ENCODE measurements around the gene NME7. TPM values are rescaled to one million over a fixed set of nuclear protein-coding genes. Genes with fewer than 3 reads are reported as not detected.

Gene NME7
- total RNA-seq, 1 donor from 2014 or later: 25.7 TPM

DNA sequence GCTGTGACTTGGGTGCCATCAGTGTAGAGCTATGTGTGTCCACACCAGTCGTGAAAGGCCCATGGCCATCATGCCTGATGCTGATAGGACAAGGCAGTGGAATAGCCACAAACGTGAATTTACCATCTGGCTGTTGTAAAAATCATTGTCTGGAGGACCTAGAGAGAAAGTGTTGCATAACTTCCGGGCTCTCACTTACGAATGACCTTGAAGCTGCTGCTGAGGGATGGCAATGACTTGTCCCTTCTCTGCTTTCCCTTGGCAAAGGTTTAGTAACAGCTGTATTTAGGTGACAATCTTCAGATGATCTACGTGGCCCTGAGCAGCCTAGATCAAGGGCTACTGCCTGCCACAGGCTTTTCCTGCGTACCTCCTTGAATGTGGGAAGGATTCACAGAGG is 255.4 kb downstream of the NME7 start:
- Mint-ChIP-seq H3K4me3 (no peak overlapping the region), H3K27me3 (ENCODE audit: low read depth) (no peaks in the 10 kb centered on the region), H3K36me3 (ENCODE audit: low read depth) (peaks cover 25% of the 10 kb centered on the region), H3K27ac (ENCODE audit: unreplicated experiment) (peak overlapping the region; percentile 19), H3K4me1 (peaks cover 49% of the 10 kb centered on the region), H3K9me3 (no peaks in the 10 kb centered on the region)
- TF ChIP-seq, protein P1, sequence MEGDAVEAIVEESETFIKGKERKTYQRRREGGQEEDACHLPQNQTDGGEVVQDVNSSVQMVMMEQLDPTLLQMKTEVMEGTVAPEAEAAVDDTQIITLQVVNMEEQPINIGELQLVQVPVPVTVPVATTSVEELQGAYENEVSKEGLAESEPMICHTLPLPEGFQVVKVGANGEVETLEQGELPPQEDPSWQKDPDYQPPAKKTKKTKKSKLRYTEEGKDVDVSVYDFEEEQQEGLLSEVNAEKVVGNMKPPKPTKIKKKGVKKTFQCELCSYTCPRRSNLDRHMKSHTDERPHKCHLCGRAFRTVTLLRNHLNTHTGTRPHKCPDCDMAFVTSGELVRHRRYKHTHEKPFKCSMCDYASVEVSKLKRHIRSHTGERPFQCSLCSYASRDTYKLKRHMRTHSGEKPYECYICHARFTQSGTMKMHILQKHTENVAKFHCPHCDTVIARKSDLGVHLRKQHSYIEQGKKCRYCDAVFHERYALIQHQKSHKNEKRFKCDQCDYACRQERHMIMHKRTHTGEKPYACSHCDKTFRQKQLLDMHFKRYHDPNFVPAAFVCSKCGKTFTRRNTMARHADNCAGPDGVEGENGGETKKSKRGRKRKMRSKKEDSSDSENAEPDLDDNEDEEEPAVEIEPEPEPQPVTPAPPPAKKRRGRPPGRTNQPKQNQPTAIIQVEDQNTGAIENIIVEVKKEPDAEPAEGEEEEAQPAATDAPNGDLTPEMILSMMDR (conservative IDR thresholded peaks at IDR 0.05): no peak
- no peak for DNase-seq (ENCODE audit: low read depth, low spot score)

DNA sequence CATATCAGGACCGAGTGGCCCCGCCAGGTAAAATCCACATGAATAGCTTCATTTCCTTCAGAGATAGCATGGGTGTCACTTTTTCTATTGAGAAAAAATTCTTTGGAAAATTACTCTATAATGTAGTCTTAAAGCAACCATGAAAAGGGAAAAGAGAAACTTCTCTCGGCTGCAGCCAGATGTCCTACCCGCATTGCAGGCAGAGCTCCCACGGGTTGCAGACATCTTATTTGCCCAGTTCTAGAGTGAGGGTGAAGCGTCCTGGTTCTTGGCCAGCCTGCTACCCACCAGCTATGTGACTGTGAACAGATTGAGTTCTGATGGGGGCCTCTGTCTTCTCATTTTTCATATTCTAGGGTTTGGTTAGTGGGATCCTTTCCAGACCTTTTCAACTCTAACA is 256.1 kb downstream of the NME7 start:
- Mint-ChIP-seq H3K9me3 (no peaks in the 10 kb centered on the region), H3K4me3 (no peak overlapping the region), H3K27me3 (ENCODE audit: low read depth) (no peaks in the 10 kb centered on the region), H3K4me1 (peaks cover 44% of the 10 kb centered on the region), H3K36me3 (ENCODE audit: low read depth) (peaks cover 22% of the 10 kb centered on the region), H3K27ac (ENCODE audit: unreplicated experiment) (no peak overlapping the region)
- no peak for DNase-seq (ENCODE audit: low read depth, low spot score)
- TF ChIP-seq, protein P1 (conservative IDR thresholded peaks at IDR 0.05): no peak

DNA sequence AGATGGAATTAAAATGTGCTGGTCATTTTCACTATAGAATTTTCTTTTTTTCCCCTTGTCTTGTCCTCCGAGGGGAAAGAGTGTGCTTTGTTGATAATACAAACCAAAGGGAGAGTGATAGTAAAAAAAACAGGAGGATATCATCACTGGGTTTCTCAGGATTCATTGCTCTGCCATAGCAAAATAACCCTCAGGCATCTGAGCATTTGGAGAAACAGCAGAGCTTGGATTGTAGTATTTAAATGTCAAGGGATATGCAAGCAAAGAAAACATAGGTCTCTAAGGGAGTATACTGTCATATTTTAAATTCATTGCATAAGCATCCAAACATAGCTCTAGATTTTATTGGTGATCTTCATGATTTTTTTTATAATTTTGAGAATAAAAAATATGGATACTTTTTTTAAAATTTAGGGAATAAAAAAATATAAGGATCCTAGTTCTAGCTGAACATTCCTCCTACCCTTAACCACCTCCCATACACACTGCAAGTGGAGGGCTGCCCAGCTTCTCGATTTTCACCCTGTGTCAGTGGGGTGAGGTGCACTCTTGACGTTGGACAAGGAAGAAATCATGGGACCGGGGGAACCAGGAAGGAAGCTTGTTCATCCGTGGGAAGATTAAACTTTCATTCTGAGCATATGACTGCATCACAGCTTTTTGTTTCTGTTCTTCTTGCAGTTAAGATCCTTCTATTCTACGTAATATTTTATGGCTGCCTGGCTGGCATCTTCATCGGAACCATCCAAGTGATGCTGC is 256.7 kb downstream of the NME7 start:
- Mint-ChIP-seq H3K36me3 (ENCODE audit: low read depth) (peaks cover 17% of the 10 kb centered on the region), H3K27me3 (ENCODE audit: low read depth) (no peaks in the 10 kb centered on the region), H3K4me1 (peaks cover 39% of the 10 kb centered on the region), H3K4me3 (peak overlapping the region; percentile 90), H3K27ac (ENCODE audit: unreplicated experiment) (peak overlapping the region; percentile 3), H3K9me3 (no peaks in the 10 kb centered on the region)
- TF ChIP-seq, protein P1 (conservative IDR thresholded peaks at IDR 0.05): no peak
- no peak for DNase-seq (ENCODE audit: low read depth, low spot score)

DNA sequence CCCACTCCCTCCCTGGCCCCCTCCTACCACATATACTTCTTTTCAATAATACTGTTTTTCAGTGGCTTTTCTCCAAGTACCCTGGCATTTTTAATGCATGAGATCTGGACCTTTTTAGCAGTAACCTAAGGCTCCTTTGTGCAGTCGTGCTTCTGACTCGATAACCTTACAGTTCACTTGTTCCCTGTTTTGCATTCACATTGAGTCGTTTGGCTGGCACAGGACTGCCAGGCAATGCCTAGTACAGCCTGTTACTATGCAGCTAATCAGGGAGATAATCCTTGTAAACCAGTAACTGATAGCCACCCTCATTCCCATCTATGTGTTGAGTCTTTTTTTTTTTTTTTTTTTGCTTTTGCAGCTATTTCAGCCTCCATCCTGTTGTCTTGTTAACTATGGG is 257.4 kb downstream of the NME7 start:
- peak overlapping the region; percentile 90 for H3K4me3 Mint-ChIP-seq
- H3K27ac Mint-ChIP-seq (ENCODE audit: unreplicated experiment): peak overlapping the region; percentile 3
- peaks cover 16% of the 10 kb centered on the region for H3K36me3 Mint-ChIP-seq (ENCODE audit: low read depth)
- H3K9me3 Mint-ChIP-seq: no peaks in the 10 kb centered on the region
- no peaks in the 10 kb centered on the region for H3K27me3 Mint-ChIP-seq (ENCODE audit: low read depth)
- peaks cover 37% of the 10 kb centered on the region for H3K4me1 Mint-ChIP-seq
- no peak for DNase-seq (ENCODE audit: low read depth, low spot score)
- TF ChIP-seq, protein P1 (conservative IDR thresholded peaks at IDR 0.05): no peak

DNA sequence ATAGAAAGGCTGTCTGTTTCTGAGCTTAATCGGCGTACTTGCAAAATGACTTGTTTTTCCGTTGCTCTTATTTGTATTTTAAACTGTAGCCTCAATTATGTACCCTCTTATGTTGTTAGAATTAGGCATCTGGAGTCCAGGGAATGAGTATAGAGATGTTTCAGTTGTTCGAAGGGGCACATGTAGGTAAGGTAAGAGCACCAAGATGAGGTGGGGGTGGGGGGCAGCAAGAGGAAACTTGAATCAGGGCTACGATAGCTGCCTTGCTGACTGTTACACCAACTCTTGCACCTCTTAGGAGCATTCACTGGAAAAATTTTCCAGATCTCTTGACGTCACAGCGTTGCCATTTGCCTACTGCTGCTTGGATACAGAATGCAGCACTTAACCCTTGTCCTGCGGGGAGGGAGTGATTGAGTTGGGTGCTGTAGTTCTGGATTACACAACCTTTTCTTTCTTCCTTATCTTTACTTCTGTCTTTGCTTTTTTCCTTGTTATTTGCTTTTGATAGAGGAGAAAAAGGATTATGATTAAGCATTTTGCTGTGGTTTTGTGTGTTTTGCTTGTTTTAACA is 257.9 kb downstream of the NME7 start:
- no peak for DNase-seq (ENCODE audit: low read depth, low spot score)
- Mint-ChIP-seq H3K27ac (ENCODE audit: unreplicated experiment) (no peak overlapping the region), H3K4me3 (peak overlapping the region; percentile 90), H3K4me1 (peaks cover 40% of the 10 kb centered on the region), H3K27me3 (ENCODE audit: low read depth) (peaks cover 4% of the 10 kb centered on the region), H3K36me3 (ENCODE audit: low read depth) (peaks cover 15% of the 10 kb centered on the region), H3K9me3 (no peaks in the 10 kb centered on the region)
- TF ChIP-seq, protein P1 (conservative IDR thresholded peaks at IDR 0.05): no peak

Data from neural crest cell (in vitro differentiated cells).